ENCODE results near the gene SRPX2.

Gene SRPX2

GRCh38 chrX:100698551-100698950 lies 54.6 kb downstream of the SRPX2 start:
- no peak for DNase-seq (ENCODE audit: low read depth, low spot score)
- no peak overlapping the region for H3K4me3 ChIP-seq (ENCODE audit: low read depth, low read length)
- TF ChIP-seq CTCF (IDR thresholded peaks at IDR 0.05; ENCODE audit: low read depth, low read length), result no peak
- in situ Hi-C loops (cut with HindIII; ENCODE audit: low sequenced_read_pairs), result no loop called here

DNA sequence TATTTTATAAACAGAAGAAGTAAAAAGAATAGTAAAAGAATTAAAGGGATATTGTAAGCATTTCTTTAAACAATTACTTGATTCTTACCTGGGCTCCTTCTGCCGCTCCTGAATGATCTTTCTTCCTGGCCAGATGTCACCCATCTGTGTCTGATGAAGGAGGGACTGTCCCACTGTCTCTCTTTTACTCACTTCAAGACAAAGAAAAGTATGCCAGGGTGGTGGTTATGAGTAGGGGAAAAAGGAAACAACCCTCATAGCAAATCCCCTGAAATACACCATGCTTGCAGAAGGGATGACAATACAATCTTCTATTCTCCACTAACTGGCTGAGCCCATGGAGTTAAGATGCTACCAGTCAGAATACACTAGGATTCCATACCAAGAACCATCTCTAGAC lies 56.8 kb downstream of the SRPX2 start:
- no peak for DNase-seq (ENCODE audit: low read depth, low spot score)
- in situ Hi-C loops (cut with HindIII; ENCODE audit: low sequenced_read_pairs), result no loop called here
- no peak for TF ChIP-seq CTCF (IDR thresholded peaks at IDR 0.05; ENCODE audit: low read depth, low read length)
- H3K4me3 ChIP-seq (ENCODE audit: low read depth, low read length), result no peak overlapping the region

GRCh38 chrX:100704581-100705203 lies 60.7 kb downstream of the SRPX2 start:
- no peak overlapping the region for H3K4me3 ChIP-seq (ENCODE audit: low read depth, low read length)
- in situ Hi-C loops (cut with HindIII; ENCODE audit: low sequenced_read_pairs), result no loop called here
- no peak for TF ChIP-seq CTCF (IDR thresholded peaks at IDR 0.05; ENCODE audit: low read depth, low read length)
- DNase-seq (ENCODE audit: low read depth, low spot score), result no peak

DNA sequence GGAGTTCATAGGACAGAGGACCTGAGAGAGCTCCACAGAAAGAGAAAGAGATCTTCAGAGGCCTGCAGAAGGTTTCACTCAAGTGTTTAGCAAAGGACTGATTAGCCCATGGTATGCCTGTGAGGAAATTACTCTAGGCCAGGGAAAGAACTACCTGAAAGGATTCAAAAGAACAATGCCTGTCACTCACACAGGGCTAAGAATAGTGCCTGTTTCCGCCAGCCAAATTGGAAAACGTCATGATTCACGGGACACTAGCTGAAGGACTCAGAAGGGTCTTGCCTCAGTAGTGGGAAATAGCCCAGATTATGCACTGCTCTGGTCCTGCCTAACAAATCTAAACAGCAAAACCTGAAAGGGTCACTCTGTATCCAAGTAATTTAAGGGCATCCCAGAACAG lies 66.8 kb downstream of the SRPX2 start:
- DNase-seq (ENCODE audit: low read depth, low spot score), result no peak
- in situ Hi-C loops (cut with HindIII; ENCODE audit: low sequenced_read_pairs), result no loop called here
- no peak overlapping the region for H3K4me3 ChIP-seq (ENCODE audit: low read depth, low read length)
- no peak for TF ChIP-seq CTCF (IDR thresholded peaks at IDR 0.05; ENCODE audit: low read depth, low read length)

- in situ Hi-C loops (cut with HindIII; ENCODE audit: low sequenced_read_pairs), result no loop called here
- no peak for DNase-seq (ENCODE audit: low read depth, low spot score)
- H3K4me3 ChIP-seq (ENCODE audit: low read depth, low read length), result no peak overlapping the region
- no peak for TF ChIP-seq CTCF (IDR thresholded peaks at IDR 0.05; ENCODE audit: low read depth, low read length)
Observed at GRCh38 chrX:100717363-100717762, 73.4 kb downstream of the SRPX2 start.

GRCh38 chrX:100719139-100719538 lies 75.1 kb downstream of the SRPX2 start:
- TF ChIP-seq CTCF (IDR thresholded peaks at IDR 0.05; ENCODE audit: low read depth, low read length), result no peak
- H3K4me3 ChIP-seq (ENCODE audit: low read depth, low read length), result no peak overlapping the region
- in situ Hi-C loops (cut with HindIII; ENCODE audit: low sequenced_read_pairs), result no loop called here
- DNase-seq (ENCODE audit: low read depth, low spot score), result no peak

DNA sequence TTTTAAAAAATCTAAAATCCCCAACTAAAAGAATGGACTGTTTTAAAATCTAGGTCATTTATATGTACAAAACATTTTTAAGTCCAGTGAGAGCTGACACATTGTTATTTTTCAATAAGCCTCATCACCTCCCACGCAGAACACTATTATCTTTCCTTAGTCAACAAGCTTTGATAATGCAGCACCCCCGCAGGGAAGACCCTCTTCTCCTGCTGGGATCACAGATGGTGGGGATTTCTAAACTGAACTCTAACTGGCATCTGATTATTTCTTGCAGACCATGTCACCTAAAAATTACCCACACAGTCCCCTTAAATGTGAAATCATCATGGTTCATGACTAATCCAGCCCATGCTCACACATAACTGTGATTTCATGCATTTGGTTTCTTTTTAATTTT lies 76.3 kb downstream of the SRPX2 start:
- in situ Hi-C loops (cut with HindIII; ENCODE audit: low sequenced_read_pairs), result no loop called here
- DNase-seq (ENCODE audit: low read depth, low spot score), result peak; percentile 65
- TF ChIP-seq CTCF (IDR thresholded peaks at IDR 0.05; ENCODE audit: low read depth, low read length), result no peak
- no peak overlapping the region for H3K4me3 ChIP-seq (ENCODE audit: low read depth, low read length)

All from astrocyte of the spinal cord (primary cell).